Muscle of back (tissue), 11 donors: ENCODE measurements around the gene SERPINE3. TPM values are rescaled to one million over a fixed set of nuclear protein-coding genes. Genes with fewer than 3 reads are reported as not detected.
A peak's percentile ranks its signal among the peaks of the same experiment; 100 is the strongest.

Source experiments
- DNase-seq, 3 donors: peaks; one replicate each; pipeline versions ENCODE4 v3.0.0 to v3.0.0-alpha.2; 2013
- polyA plus RNA-seq, 10 donors: library from polyadenylated mRNA; unstranded; fragments of 120-200 nt; gene quantifications; one replicate each; pipeline ENCODE4 v1.2.1, GENCODE V29; 2013; ENCODE audit not compliant: insufficient read length in 10 of 10

Gene SERPINE3
- polyA plus RNA-seq, 10 donors = 0.11 to 0.71 (median 0.18) TPM; not detected in 2

GRCh38 chr13:51327961-51328360 lies 11.5 kb upstream of the SERPINE3 start:
- DNase-seq = no peak

GRCh38 chr13:51328488-51328887 lies 11.0 kb upstream of the SERPINE3 start:
- no peak for DNase-seq

- DNase-seq = no peak
These were observed 9.9 kb upstream of the SERPINE3 start for GRCh38 chr13:51329606-51330005.

- no peak for DNase-seq
These were observed 8.7 kb upstream of the SERPINE3 start for GRCh38 chr13:51330791-51331190.

GRCh38 chr13:51331354-51331861 lies 8.1 kb upstream of the SERPINE3 start:
- no peak for DNase-seq

DNA sequence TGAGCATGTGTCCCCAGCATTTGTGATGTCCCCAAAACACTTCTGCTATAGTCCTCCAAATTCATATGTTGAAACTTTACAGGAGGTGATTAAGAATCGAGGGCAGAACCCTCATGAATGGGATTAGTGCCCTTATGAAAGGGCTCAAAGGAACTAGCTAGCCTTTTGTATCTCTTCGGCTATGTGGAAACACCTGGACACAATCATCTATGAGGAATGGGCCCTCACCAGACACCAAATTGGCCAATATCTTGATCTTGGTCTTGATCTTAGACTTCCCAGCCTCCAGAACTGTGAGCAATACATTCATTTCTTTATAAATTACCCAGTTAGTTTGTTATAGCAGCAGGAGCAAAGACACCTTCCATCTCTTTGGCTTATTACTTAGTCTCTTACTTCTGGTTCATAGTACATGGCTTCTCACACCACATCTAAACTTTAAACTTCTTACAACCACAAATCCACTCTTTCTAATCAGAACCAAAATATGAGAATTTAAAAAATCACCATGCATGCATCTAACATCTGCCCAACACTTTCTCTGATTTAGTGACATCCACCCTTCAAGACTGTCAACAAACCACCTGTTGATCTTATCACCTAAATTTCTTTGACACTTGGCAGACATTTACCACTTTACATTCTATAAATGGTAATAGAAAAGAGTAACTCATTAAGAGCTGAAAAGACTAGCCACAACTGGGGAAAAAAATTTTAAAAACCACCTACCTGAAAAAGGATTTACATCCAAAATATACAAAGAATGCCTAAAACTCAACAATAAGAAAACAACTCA lies 6.7 kb upstream of the SERPINE3 start:
- DNase-seq = no peak

- no peak for DNase-seq
These were observed 6.1 kb upstream of the SERPINE3 start for GRCh38 chr13:51333421-51333820.

DNA sequence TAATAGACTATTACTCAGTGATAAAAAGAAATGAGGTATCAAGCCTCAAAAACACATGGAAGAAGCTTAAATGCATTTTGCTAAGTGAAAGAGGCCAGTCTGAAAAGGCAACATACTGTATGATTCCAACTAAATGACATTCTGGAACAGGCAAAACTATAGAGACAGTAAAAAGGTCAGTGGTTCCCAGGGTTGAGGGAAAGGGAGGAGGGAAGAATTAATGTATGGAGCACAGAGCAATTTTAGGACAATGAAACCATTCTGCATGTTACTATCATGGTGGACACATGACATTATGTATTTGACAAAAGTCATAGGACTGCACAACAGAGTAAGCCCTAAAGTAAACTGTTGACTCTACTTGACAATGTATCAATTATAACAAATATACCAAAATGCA lies 5.7 kb upstream of the SERPINE3 start:
- no peak for DNase-seq

GRCh38 chr13:51336746-51337145 lies 2.7 kb upstream of the SERPINE3 start:
- no peak for DNase-seq

- DNase-seq = no peak
These were observed 651 bp downstream of the SERPINE3 start for GRCh38 chr13:51339952-51340732.

GRCh38 chr13:51341232-51341631 lies 1.7 kb downstream of the SERPINE3 start:
- no peak for DNase-seq

DNA sequence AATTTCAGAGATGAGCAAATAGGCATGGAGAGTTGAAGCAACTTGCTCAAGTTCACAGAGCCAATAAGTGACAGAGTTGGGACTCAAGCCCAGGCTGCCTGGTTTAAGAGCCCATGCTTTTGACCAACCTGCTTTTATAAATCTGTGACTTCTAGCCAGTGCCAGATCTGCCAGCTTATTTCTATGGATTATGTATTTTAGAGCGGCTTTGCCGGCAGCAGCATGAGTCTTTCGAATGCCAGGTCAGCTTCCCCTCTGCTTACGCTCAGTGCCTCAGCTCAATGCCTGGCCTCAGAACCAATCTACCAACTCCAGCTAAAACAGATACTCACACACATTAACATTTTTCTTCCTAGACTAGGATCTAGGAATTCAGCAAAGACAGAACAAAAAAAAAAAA lies 2.3 kb downstream of the SERPINE3 start:
- DNase-seq = no peak

DNA sequence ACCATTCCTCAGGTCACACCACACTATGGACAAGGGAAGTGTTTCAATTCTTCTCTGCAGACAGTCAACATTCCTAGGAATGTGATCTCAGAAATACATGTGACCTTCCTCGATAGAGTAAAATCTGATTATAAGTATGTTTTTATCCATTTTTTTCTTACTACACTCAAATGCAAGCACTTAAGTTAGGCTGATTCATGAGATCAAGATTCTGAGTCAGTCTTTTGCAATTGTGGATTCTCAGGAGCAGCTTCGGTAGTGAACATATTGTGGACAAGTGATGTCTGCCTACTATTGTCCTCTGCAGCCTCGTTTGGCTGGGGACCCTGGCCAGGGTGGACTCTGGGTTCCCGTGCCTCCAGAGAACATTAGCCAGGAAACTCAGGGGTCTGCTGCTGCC lies 3.2 kb downstream of the SERPINE3 start:
- DNase-seq = peak in 1 of 3 donors; percentile 30

DNA sequence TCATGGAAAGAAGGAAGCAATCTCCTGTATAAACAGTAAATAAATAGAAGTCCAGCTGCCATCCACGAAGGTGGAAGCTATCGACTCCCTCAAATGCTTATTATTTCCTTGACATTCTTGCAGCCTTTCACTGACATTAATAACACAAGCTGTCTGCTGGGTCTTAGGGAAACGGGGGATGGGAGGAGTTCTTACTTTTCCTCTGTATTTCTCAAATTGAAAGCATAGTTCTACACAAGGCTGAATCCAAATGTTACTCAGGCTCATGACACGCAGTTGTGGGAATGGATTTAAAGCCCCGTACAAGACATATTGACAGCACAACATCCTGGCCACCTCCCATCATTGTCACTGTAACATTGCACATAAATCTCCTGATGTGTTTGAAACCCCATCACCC lies 4.0 kb downstream of the SERPINE3 start:
- no peak for DNase-seq

- DNase-seq = no peak
These were observed 6.9 kb downstream of the SERPINE3 start for GRCh38 chr13:51346397-51346796.

DNA sequence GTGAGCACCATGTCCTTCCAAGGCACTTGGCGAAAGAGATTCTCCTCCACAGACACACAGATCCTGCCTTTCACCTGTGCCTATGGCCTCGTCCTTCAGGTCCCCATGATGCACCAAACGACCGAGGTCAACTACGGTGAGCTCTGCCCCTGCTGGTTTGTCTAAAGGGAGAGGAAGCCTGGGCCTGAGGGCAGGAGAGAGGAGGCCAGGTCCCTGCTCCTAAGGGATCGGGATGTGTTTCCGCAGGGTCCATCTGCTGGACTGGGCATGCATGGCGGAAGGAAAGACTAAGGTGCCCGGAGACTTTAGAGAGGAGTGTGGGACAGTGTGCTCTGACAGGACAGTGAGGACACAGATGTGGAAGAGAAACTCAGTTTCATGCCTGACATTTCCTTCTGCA lies 7.6 kb downstream of the SERPINE3 start:
- no peak for DNase-seq

DNA sequence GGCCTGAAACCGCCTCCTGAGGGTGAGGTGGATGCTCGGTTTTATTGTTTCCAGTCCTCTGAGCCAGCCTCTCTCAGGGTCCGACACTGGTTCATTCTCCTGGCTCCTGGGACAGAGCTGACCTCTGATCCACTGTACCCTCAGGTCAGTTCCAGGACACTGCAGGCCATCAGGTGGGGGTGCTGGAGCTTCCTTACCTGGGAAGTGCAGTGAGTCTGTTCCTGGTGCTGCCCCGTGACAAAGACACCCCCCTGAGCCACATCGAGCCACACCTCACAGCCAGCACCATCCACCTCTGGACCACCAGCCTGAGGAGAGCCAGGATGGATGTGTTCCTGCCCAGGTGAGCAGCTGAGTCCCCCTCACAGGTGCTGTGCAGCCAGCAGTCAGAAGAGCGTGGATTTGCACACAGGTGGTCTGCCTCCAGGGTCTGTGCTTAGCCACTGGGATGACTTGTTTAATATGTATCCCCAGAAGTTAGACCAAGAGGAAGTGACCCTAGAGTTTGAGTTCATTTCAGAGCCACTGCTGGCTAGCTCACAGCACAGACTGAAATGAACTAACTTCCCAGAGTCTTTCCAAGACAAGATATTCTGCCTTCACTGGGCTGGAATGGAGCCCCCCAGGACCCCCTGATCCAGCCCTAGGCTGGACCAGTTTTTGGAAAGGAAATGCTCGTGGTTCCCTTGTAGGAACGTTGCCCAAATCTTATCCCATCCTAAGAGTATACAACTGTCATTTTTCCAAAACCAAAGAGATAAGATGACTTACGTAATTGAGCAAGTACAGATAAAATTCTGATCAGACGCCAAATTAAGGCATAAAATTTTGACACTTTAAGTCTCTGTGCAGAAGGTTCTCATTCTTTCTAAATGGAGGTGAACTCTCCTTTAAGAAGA lies 8.8 kb downstream of the SERPINE3 start:
- peak in 1 of 3 donors; percentile 22 for DNase-seq

DNA sequence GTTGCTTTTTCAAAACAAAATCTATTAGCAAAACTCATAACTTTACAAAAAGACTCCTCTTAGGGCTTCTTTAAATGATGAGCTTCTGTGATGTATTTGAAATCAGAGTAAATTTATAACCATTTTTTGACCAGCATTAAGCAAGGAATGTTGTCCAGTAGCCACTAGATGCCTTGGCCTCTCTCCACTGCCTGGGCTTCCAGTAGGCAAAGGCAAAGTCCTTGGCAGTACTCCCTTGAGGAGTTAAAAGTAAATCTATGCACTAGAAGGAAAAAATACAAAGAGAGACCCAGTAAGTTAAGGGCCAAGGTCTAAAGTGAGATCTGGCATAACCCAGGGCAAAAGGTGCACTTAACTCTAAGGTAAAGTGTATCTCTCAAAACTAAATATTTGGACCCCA lies 9.5 kb downstream of the SERPINE3 start:
- DNase-seq = no peak

- DNase-seq = no peak
These were observed 15.7 kb downstream of the SERPINE3 start for GRCh38 chr13:51355217-51355616.

DNA sequence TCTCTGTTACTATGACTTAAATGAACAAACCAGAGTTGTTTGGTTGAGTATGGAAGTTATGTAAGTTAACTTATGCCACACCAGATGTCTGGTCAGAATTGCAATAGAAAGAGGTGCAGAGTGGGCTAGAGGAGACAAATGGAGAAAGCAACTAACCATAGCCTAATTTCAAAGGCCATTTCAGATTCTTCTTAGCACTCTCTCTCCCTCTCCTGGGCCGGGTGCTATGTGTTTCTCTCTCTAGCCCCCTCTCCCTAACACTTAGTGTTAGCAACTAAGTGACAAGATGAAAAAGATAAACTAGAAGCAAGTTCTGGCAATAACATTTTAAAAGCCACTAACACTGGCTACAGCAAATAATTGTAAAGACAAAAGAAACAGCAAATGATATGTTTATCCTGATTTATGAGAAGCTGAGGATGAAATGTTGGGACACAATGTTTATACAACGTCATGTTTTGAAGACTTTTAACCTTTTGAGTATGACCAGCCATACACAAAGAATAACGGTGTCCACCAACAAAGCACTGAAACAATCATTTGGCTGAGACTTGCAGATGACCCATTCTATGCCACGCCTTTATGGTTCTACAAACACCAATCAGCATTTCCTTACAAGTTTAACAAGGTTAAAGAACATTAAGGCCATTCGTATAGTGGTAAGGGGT lies 18.6 kb downstream of the SERPINE3 start:
- no peak for DNase-seq

DNA sequence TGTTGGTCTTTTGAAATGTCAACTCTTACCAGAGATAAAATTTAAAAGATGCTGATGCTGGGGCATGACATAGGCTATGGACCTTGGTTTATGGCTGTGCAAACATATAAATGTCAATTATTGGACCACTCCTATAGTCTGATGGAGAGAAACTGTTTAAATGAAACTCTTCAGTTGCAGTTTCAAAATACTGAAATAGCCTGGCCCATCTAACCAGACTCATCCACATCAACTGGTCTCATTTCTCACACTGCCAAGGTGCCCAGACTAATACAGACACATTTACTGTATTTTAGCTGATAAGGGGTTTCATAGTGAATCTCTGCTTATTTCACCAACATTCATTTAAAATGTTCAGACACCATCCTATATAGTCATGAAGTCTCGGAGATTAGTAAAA lies 19.9 kb downstream of the SERPINE3 start:
- no peak for DNase-seq
